IPS DF 4.7 (cell line): ENCODE data around the gene CDCA7.
"Not testable (repeated sequence)": the region's sequence is repeated elsewhere in the genome, so short reads cannot be mapped to it uniquely, and the experiment has no call there.

ENCODE experiments used
- DNase-seq: peaks from one replicate; pipeline ENCODE4 v3.0.0-alpha.2; 2013; ENCODE audit warnings: low spot score; ENCODE audit errors: extremely low read depth

CDCA7 gene

GRCh38 chr2:173358616-173359015, 3.9 kb downstream of the CDCA7 start:
- no peak for DNase-seq

- no peak for DNase-seq
Observed at GRCh38 chr2:173359231-173359630, 4.6 kb downstream of the CDCA7 start.

- DNase-seq: no peak
Observed at GRCh38 chr2:173370198-173370597, 15.5 kb downstream of the CDCA7 start.

- no peak for DNase-seq
Observed at GRCh38 chr2:173371023-173371422, 16.4 kb downstream of the CDCA7 start.

- no peak for DNase-seq
Observed at GRCh38 chr2:173373290-173373689, 18.6 kb downstream of the CDCA7 start.

GRCh38 chr2:173374634-173375033, 20.0 kb downstream of the CDCA7 start:
- DNase-seq: no peak

GRCh38 chr2:173385534-173385933, 30.9 kb downstream of the CDCA7 start:
- DNase-seq: not testable (repeated sequence)

GRCh38 chr2:173386021-173386737, 31.5 kb downstream of the CDCA7 start:
- no peak for DNase-seq

GRCh38 chr2:173386738-173387065, 32.0 kb downstream of the CDCA7 start:
- DNase-seq: no peak

GRCh38 chr2:173387079-173387478, 32.4 kb downstream of the CDCA7 start:
- DNase-seq: no peak

GRCh38 chr2:173387660-173388059, 33.0 kb downstream of the CDCA7 start:
- DNase-seq: no peak

- DNase-seq: no peak
Observed at GRCh38 chr2:173388795-173389194, 34.1 kb downstream of the CDCA7 start.

- no peak for DNase-seq
Observed at GRCh38 chr2:173390036-173390435, 35.4 kb downstream of the CDCA7 start.

GRCh38 chr2:173392731-173393130, 38.1 kb downstream of the CDCA7 start:
- no peak for DNase-seq

GRCh38 chr2:173393186-173393585, 38.5 kb downstream of the CDCA7 start:
- no peak for DNase-seq

- no peak for DNase-seq
Observed at GRCh38 chr2:173393636-173394035, 39.0 kb downstream of the CDCA7 start.

GRCh38 chr2:173394091-173394974, 39.7 kb downstream of the CDCA7 start:
- DNase-seq: no peak

- no peak for DNase-seq
Observed at GRCh38 chr2:173395567-173396351, 41.1 kb downstream of the CDCA7 start.

GRCh38 chr2:173397539-173397938, 42.9 kb downstream of the CDCA7 start:
- no peak for DNase-seq

- no peak for DNase-seq
Observed at GRCh38 chr2:173399229-173399628, 44.6 kb downstream of the CDCA7 start.

- DNase-seq: no peak
Observed at GRCh38 chr2:173400760-173401159, 46.1 kb downstream of the CDCA7 start.

GRCh38 chr2:173401716-173402326, 47.1 kb downstream of the CDCA7 start:
- no peak for DNase-seq
